Liver (tissue), 9 donors: ENCODE measurements around the gene DNAH6. TPM values are rescaled to one million over a fixed set of nuclear protein-coding genes. Genes with fewer than 3 reads are reported as not detected.
"Not testable (repeated sequence)": the region's sequence is repeated elsewhere in the genome, so short reads cannot be mapped to it uniquely, and the experiment has no call there.

Experiments
- DNase-seq: peaks from one replicate; pipeline ENCODE4 v3.0.0-alpha.2; 2017; ENCODE audit warnings: low spot score
- H3K27ac ChIP-seq, 2 donors: one replicate each; pipeline ENCODE4 v1.7.0; 2013; ENCODE audit warnings: inconsistent platforms in 2 of 2, low read length in 2 of 2, control low read depth in 1 of 2, low read depth in 1 of 2, mild to moderate bottlenecking in 1 of 2
- H3K27me3 ChIP-seq, 4 donors: one replicate each; pipeline versions ENCODE4 v1.6.1 to v1.7.0; 2013; ENCODE audit warnings: low read length in 3 of 4, inconsistent platforms in 1 of 4, mild to moderate bottlenecking in 1 of 4, moderate library complexity in 1 of 4; ENCODE audit not compliant: control insufficient read depth in 4 of 4, insufficient read depth in 4 of 4
- H3K36me3 ChIP-seq, 4 donors: one replicate each; pipeline versions ENCODE4 v1.6.1 to v1.7.0; 2013; ENCODE audit warnings: low read length in 3 of 4, mild to moderate bottlenecking in 3 of 4, low read depth in 1 of 4, moderate library complexity in 1 of 4; ENCODE audit not compliant: control insufficient read depth in 4 of 4, insufficient read depth in 3 of 4
- H3K4me1 ChIP-seq, 4 donors: one replicate each; pipeline versions ENCODE4 v1.6.1 to v1.7.0; 2013; ENCODE audit warnings: low read length in 3 of 4, mild to moderate bottlenecking in 3 of 4, moderate library complexity in 1 of 4; ENCODE audit not compliant: control insufficient read depth in 4 of 4, insufficient read depth in 4 of 4
- H3K4me3 ChIP-seq, 3 donors: one replicate each; pipeline versions ENCODE4 v1.6.1 to v1.7.0; 2013; ENCODE audit warnings: low read length in 3 of 3, control low read depth in 1 of 3, low read depth in 1 of 3, mild to moderate bottlenecking in 1 of 3
- H3K9ac ChIP-seq, 2 donors: one replicate each; pipeline ENCODE4 v1.7.0; 2013; ENCODE audit warnings: low read length in 2 of 2, mild to moderate bottlenecking in 2 of 2, moderate library complexity in 2 of 2, control low read depth in 1 of 2, low read depth in 1 of 2
- H3K9me3 ChIP-seq, 4 donors: one replicate each; pipeline versions ENCODE4 v1.6.1 to v1.7.0; 2013; ENCODE audit warnings: low read length in 3 of 4; ENCODE audit not compliant: control insufficient read depth in 4 of 4
- EGR1 ChIP-seq, 2 donors: IDR thresholded peaks; 2 replicates each; pipeline ENCODE4 v1.6.1; 2016 to 2018; ENCODE audit warnings: antibody characterized with exemption in 2 of 2, low read depth in 2 of 2
- FOXA1 ChIP-seq: IDR thresholded peaks from 2 replicates; pipeline ENCODE4 v1.6.1; 2016; ENCODE audit warnings: antibody characterized with exemption
- GABPA ChIP-seq, 2 donors: IDR thresholded peaks in 1 of 2; conservative IDR thresholded peaks in 1 of 2; 2 replicates each; pipeline ENCODE4 v1.6.1; 2016; ENCODE audit warnings: antibody characterized with exemption in 2 of 2, mild to moderate bottlenecking in 1 of 2, moderate library complexity in 1 of 2
- HNF4A ChIP-seq, 2 donors: conservative IDR thresholded peaks; 2 replicates each; pipeline ENCODE4 v1.6.1; 2016; ENCODE audit warnings: antibody characterized with exemption in 2 of 2, mild to moderate bottlenecking in 2 of 2
- JUND ChIP-seq, 2 donors: IDR thresholded peaks; 2 replicates each; pipeline ENCODE4 v1.6.1; 2016; ENCODE audit warnings: antibody characterized with exemption in 2 of 2
- NR2F2 ChIP-seq: IDR thresholded peaks from 2 replicates; pipeline ENCODE4 v1.6.1; 2016; ENCODE audit warnings: antibody characterized with exemption
- RAD21 ChIP-seq, 2 donors: IDR thresholded peaks; 2 replicates each; pipeline ENCODE4 v1.6.1; 2016; ENCODE audit warnings: antibody characterized with exemption in 2 of 2, mild to moderate bottlenecking in 2 of 2
- RXRA ChIP-seq, 2 donors: IDR thresholded peaks; 2 replicates each; pipeline ENCODE4 v1.6.1; 2017 to 2018; ENCODE audit warnings: antibody characterized with exemption in 2 of 2, mild to moderate bottlenecking in 1 of 2
- SP1 ChIP-seq: IDR thresholded peaks from 2 replicates; pipeline ENCODE4 v1.6.1; 2018; ENCODE audit warnings: antibody characterized with exemption, mild to moderate bottlenecking
- TAF1 ChIP-seq: conservative IDR thresholded peaks from 2 replicates; pipeline ENCODE4 v1.6.1; 2016; ENCODE audit warnings: antibody characterized with exemption, mild to moderate bottlenecking
- YY1 ChIP-seq: IDR thresholded peaks from 2 replicates; pipeline ENCODE4 v1.6.1; 2016; ENCODE audit warnings: antibody characterized with exemption, mild to moderate bottlenecking
- WGBS: extraction: QIAGEN DNeasy Blood & Tissue Kit; methylation state at CpG from one replicate; pipeline ENCODE4 v1.1.7; 2013; 5-methylcytosine and 5-hydroxymethylcytosine counted together
- polyA plus RNA-seq, 2 donors: library from polyadenylated mRNA; stranded (reverse) in 1 of 2; unstranded in 1 of 2; fragments of 200-250 nt in 1 of 2; fragments of >200 nt in 1 of 2; fragmentation: Nextera tagmentation in 1 of 2; extraction: Ambion mirVana in 1 of 2; gene quantifications; one replicate each; pipeline versions ENCODE4 v1.2.1 to v1.2.3, GENCODE V29; 2013 to 2015
- total RNA-seq, 2 donors: library from RNA; depleted of rRNA; stranded (reverse); fragments of >200 nt; gene quantifications; one replicate each; pipeline ENCODE4 v1.2.3, GENCODE V29; 2014
- TF ChIP-seq, protein P1 (sequence below): IDR thresholded peaks from 2 replicates; pipeline ENCODE4 v1.6.1; 2016; ENCODE audit warnings: antibody characterized with exemption
- TF ChIP-seq, protein P2 (sequence below): IDR thresholded peaks from 2 replicates; pipeline ENCODE4 v1.6.1; 2016; ENCODE audit warnings: antibody characterized with exemption, mild to moderate bottlenecking
- TF ChIP-seq, protein P3 (sequence below): IDR thresholded peaks from 2 replicates; pipeline ENCODE4 v1.6.1; 2016; ENCODE audit warnings: antibody characterized with exemption
- donor health status: healthy.
- donor health status: healthy.
- donor health status: healthy.
- donor health status: healthy.
- donor health status: healthy.

Gene DNAH6
- total and polyA plus RNA-seq, 4 donors: 0.32 to 1.6 (median 0.59) TPM

DNA sequence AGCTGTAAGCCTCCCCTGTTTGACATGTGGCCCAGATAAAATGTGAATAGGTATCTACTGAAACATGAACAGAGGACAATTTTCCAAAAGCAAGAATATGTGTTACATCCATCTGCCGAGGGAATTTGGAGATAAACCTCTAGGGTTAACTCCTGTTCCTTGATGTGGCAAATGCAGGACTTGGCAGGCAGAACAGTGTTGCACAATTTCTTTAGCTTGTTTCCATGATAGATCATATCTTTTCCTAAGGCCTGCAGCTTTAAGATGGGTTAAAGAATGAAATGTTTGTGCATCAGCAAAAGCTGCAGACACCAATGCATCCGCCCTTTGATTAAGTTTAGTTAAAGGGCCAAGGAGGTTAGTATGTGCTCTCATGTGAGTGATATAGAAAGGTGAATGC lies 43.9 kb upstream of the DNAH6 start:
- not testable (repeated sequence) for H3K27ac ChIP-seq, DNase-seq, H3K9me3 ChIP-seq, H3K4me3 ChIP-seq, H3K9ac ChIP-seq, H3K27me3 ChIP-seq, H3K36me3 ChIP-seq
- H3K4me1 ChIP-seq: peaks cover 1 to 15% (median 13%) of the 10 kb centered on the region in 4 donors
- peak; percentile 25 to 35 for TF ChIP-seq HNF4A (conservative IDR thresholded peaks at IDR 0.05)
- peak in 1 of 2 donors; percentile 25 for TF ChIP-seq RAD21 (IDR thresholded peaks at IDR 0.05)
- peak; percentile 16 for TF ChIP-seq SP1
- 32% methylated on average over 2 of the region's 2 CpGs for WGBS

DNA sequence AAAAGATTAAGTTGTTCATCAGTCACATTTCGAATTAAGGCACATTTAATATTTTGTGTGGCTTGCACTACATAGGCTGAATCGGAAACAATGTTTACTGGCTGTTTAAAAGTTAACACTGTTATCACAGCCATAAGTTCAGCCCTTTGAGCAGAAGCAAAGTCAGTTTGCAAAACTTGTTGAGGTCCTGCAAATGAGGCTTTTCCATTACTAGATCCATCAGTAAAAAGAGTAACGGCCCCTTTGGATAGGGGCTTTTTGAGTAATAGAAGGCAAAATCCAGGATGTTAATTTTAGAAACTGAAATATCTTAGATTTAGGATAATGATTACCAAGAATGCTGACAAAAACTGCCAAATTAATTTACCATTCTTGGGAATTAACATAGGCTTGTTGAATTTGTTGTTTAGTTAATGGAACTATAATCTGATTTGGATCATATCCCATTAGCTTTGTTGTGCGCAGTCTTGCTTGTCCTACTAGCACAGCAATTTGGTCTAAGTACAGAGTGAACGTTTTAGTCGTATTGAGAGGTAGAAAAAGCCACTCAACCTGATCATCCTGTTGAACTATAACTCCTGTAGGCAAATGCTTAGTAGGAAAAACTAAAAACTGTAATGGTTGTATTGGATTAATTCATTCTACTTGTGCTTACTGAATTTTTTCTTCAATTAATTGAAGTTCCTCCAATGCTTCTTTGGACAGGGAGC lies 43.3 kb upstream of the DNAH6 start:
- DNase-seq: no peak
- Histone ChIP-seq H3K27me3 (no peaks in the 10 kb centered on the region), H3K36me3 (no peaks in the 10 kb centered on the region), H3K27ac (no peak overlapping the region), H3K9me3 (no peaks in the 10 kb centered on the region), H3K4me3 (no peak overlapping the region), H3K9ac (no peak overlapping the region), H3K4me1 (peaks cover 1 to 15% (median 13%) of the 10 kb centered on the region in 4 donors)
- TF ChIP-seq SP1 (no peak), HNF4A (conservative IDR thresholded peaks at IDR 0.05) (no peak), TAF1 (no peak), YY1 (no peak), EGR1 (IDR thresholded peaks at IDR 0.05; ENCODE audit: low read depth in 2 of 2) (no peak), FOXA1 (no peak), NR2F2 (no peak), RAD21 (IDR thresholded peaks at IDR 0.05) (no peak), JUND (IDR thresholded peaks at IDR 0.05) (no peak), GABPA (IDR thresholded peaks at IDR 0.05 in 1 of 2, conservative IDR thresholded peaks at IDR 0.05 in 1 of 2) (no peak), RXRA (IDR thresholded peaks at IDR 0.05) (no peak)
- TF ChIP-seq, protein P1, sequence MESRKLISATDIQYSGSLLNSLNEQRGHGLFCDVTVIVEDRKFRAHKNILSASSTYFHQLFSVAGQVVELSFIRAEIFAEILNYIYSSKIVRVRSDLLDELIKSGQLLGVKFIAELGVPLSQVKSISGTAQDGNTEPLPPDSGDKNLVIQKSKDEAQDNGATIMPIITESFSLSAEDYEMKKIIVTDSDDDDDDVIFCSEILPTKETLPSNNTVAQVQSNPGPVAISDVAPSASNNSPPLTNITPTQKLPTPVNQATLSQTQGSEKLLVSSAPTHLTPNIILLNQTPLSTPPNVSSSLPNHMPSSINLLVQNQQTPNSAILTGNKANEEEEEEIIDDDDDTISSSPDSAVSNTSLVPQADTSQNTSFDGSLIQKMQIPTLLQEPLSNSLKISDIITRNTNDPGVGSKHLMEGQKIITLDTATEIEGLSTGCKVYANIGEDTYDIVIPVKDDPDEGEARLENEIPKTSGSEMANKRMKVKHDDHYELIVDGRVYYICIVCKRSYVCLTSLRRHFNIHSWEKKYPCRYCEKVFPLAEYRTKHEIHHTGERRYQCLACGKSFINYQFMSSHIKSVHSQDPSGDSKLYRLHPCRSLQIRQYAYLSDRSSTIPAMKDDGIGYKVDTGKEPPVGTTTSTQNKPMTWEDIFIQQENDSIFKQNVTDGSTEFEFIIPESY: no peak
- TF ChIP-seq, protein P2, sequence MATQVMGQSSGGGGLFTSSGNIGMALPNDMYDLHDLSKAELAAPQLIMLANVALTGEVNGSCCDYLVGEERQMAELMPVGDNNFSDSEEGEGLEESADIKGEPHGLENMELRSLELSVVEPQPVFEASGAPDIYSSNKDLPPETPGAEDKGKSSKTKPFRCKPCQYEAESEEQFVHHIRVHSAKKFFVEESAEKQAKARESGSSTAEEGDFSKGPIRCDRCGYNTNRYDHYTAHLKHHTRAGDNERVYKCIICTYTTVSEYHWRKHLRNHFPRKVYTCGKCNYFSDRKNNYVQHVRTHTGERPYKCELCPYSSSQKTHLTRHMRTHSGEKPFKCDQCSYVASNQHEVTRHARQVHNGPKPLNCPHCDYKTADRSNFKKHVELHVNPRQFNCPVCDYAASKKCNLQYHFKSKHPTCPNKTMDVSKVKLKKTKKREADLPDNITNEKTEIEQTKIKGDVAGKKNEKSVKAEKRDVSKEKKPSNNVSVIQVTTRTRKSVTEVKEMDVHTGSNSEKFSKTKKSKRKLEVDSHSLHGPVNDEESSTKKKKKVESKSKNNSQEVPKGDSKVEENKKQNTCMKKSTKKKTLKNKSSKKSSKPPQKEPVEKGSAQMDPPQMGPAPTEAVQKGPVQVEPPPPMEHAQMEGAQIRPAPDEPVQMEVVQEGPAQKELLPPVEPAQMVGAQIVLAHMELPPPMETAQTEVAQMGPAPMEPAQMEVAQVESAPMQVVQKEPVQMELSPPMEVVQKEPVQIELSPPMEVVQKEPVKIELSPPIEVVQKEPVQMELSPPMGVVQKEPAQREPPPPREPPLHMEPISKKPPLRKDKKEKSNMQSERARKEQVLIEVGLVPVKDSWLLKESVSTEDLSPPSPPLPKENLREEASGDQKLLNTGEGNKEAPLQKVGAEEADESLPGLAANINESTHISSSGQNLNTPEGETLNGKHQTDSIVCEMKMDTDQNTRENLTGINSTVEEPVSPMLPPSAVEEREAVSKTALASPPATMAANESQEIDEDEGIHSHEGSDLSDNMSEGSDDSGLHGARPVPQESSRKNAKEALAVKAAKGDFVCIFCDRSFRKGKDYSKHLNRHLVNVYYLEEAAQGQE: no peak
- TF ChIP-seq, protein P3, sequence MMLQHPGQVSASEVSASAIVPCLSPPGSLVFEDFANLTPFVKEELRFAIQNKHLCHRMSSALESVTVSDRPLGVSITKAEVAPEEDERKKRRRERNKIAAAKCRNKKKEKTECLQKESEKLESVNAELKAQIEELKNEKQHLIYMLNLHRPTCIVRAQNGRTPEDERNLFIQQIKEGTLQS: no peak
- WGBS: 64% methylated on average over 6 of the region's 6 CpGs
